ENCODE data around the gene XPNPEP1. TPM values are rescaled to one million over a fixed set of nuclear protein-coding genes. Genes with fewer than 3 reads are reported as not detected.

Gene XPNPEP1
- total RNA-seq, 4 donors from 2014 or later: 41.0 to 188 (median 92.0) TPM

DNA sequence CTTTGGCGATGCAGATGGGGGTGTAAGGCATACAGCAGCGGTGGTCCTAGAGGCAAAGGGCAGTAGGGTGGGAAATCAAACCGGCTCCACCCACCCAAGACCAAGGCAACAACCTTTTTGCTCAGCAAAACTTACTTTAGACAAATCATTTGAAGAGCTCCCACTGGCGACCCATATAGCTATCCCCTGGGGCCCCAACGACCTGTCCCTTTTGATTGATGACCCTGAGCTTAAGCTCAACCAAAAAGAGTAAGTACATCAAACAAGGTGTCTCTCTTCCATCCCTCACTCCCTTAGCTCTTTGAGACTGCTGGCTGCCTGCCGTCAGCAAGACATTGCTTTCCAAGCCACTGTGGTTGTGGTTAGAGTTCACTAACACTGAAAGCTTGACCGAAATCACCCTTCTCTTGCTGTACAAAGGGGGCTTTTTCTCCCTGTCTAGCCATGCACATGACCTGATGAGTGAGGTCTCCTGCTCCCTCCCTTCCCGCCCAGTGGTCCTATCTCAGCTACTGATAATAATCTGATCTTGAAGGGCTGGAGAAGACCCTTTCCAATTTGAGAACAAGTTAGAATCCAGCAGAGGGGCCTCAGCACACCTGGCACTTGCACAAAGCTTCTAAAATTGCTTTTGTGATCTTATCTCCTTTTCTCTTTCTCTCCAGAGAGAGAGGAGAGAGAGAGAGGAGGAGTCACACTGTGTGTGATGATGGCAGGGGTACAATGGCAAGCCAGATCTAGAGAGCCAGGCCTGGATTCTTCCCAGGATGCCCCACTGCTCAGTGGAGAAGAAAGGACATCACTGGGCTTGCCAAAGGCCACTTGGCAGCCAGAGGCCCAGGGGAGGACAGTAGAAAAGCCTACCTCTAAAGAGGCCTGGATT lies 42.2 kb downstream of the XPNPEP1 start:
- DNase-seq: no peak
- Histone ChIP-seq H3K4me3 (no peak overlapping the region), H3K9me3 (no peaks in the 10 kb centered on the region), H3K27ac (no peak overlapping the region), H3K27me3 (no peaks in the 10 kb centered on the region), H3K36me3 (no peaks in the 10 kb centered on the region), H3K4me1 (no peaks in the 10 kb centered on the region)
- intact Hi-C loops (cut with DNase I; ENCODE audit: low total_unique reads): no loop called here
- no peak for TF ChIP-seq POLR2A (IDR thresholded peaks at IDR 0.05)
- TF ChIP-seq, protein P1, sequence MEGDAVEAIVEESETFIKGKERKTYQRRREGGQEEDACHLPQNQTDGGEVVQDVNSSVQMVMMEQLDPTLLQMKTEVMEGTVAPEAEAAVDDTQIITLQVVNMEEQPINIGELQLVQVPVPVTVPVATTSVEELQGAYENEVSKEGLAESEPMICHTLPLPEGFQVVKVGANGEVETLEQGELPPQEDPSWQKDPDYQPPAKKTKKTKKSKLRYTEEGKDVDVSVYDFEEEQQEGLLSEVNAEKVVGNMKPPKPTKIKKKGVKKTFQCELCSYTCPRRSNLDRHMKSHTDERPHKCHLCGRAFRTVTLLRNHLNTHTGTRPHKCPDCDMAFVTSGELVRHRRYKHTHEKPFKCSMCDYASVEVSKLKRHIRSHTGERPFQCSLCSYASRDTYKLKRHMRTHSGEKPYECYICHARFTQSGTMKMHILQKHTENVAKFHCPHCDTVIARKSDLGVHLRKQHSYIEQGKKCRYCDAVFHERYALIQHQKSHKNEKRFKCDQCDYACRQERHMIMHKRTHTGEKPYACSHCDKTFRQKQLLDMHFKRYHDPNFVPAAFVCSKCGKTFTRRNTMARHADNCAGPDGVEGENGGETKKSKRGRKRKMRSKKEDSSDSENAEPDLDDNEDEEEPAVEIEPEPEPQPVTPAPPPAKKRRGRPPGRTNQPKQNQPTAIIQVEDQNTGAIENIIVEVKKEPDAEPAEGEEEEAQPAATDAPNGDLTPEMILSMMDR (IDR thresholded peaks at IDR 0.05): no peak

DNA sequence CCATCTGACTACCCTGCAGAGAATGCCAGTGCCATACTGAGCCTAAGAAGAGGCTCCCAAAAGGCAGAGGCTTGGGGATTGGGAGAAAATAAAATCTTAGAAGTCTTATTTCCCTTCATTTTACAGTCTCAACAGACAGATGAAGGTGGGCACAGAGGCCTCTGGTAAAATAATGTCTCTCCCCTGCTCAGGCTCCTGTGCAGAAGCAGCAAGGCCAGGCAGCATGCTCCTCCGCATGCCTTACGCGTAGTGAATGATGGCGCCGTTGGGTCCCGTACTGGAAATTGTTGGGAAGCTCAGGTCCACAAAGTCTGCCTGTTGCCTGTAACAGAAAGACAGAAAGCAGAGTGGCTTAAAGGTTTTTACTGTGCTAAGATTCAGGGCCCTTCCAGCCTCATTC lies 45.8 kb downstream of the XPNPEP1 start:
- Histone ChIP-seq H3K4me3 (no peak overlapping the region), H3K9me3 (no peaks in the 10 kb centered on the region), H3K4me1 (no peaks in the 10 kb centered on the region), H3K27ac (no peak overlapping the region), H3K36me3 (no peaks in the 10 kb centered on the region), H3K27me3 (no peaks in the 10 kb centered on the region)
- intact Hi-C loops (cut with DNase I; ENCODE audit: low total_unique reads): no loop called here
- no peak for DNase-seq
- TF ChIP-seq POLR2A (IDR thresholded peaks at IDR 0.05): no peak
- TF ChIP-seq, protein P1 (IDR thresholded peaks at IDR 0.05): no peak

DNA sequence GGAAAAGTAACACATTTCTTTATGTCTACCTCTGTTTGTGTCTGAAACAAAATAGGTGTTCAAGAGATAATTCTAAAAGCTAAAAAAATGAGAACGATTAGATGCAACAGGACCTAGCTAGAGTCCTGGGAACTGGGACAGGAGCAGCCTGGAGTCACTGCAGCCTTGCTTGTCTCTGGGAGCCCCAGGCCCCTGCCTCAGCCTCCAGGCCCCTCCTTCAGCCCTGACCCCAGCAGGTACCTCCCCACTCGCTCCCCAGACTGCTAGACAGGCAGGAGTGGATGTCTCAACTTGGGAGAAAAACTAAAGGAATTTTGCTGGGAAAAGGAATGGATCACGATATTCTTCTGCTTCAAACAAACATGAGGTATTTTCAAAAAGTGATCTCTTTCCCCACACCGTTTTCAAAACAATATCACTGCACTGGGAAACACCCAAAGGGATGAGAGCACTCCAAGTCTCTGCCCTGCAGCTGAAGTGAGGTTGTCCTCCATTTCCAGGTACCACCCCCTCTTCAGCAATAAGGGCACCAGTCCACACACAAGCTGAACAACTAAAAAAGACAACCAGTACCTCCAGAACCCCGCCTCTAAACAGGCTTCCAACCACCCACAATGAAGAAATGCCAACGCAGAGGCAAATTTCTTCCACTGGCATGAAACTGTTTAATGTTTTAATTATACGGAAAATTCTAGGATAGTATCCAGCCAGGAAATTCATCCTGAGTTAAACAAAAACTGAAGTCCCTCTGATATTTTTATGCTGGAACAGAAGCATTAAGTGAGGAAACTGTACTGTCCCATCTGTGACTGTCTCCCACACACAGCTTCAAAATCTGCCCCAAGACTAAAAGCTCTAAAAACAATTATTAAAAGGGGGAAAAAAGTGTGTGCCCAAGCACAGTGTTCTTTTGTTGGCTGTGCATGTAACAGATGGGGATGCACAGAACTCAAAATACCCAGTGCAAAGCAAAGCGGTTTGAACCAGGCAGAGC lies 47.2 kb downstream of the XPNPEP1 start:
- H3K27ac ChIP-seq: no peak overlapping the region
- TF ChIP-seq, protein P1 (IDR thresholded peaks at IDR 0.05): no peak
- no peak for TF ChIP-seq POLR2A (IDR thresholded peaks at IDR 0.05)
- no peaks in the 10 kb centered on the region for H3K4me1 ChIP-seq
- DNase-seq: no peak
- H3K36me3 ChIP-seq: no peaks in the 10 kb centered on the region
- no peak overlapping the region for H3K4me3 ChIP-seq
- no peaks in the 10 kb centered on the region for H3K27me3 ChIP-seq
- H3K9me3 ChIP-seq: no peaks in the 10 kb centered on the region
- intact Hi-C loops (cut with DNase I; ENCODE audit: low total_unique reads): no loop called here

DNA sequence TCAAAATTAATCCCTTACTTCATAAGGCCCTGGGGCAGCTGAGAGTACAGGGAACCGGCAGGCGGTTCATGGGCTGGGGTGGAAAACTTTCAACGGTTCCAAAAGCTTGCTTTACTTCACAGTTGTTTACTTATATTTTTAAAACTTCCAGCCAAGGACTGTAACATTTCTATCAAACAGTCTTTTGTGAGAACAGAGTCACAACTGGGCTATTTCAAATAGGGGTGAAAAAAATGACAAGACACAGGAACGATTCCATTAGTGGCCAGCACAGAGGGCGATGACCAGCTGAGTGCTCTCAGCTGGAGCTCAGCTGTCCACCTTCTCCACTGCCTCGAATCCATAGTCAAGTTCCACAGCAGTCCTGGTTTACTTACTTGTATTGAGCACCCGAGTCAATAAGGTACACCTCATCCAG lies 48.2 kb downstream of the XPNPEP1 start:
- intact Hi-C loops (cut with DNase I; ENCODE audit: low total_unique reads): no loop called here
- no peaks in the 10 kb centered on the region for H3K9me3 ChIP-seq
- no peak for TF ChIP-seq POLR2A (IDR thresholded peaks at IDR 0.05)
- TF ChIP-seq, protein P1 (IDR thresholded peaks at IDR 0.05): no peak
- H3K36me3 ChIP-seq: no peaks in the 10 kb centered on the region
- DNase-seq: no peak
- H3K4me1 ChIP-seq: no peaks in the 10 kb centered on the region
- no peak overlapping the region for H3K27ac ChIP-seq
- H3K4me3 ChIP-seq: no peak overlapping the region
- H3K27me3 ChIP-seq: no peaks in the 10 kb centered on the region
